Measurements from ENCODE around the gene C10orf71.

- TF ChIP-seq GATA2 (IDR thresholded peaks at IDR 0.05; ENCODE audit: low read depth, low read length) (no peak), GATA3 (IDR thresholded peaks at IDR 0.05; ENCODE audit: low read depth, low read length) (no peak)
Measured at GRCh38 chr10:49329146-49329505, 30.2 kb downstream of the C10orf71 start.

Data from SH-SY5Y (cell line).